HEK293 (cell line): ENCODE results near the gene RAC2.
A peak's percentile ranks its signal among the peaks of the same experiment; 100 is the strongest.

Source experiments
- CTCF ChIA-PET: fragments of 350-600 bp; formaldehyde crosslinking; extraction: SDS; loops from one replicate; lab custom pipeline; 2021; ENCODE audit warnings: antibody characterized with exemption; lab: Yijun Ruan, JAX
- POLR2A ChIA-PET: fragments of 300-600 bp; formaldehyde crosslinking; extraction: SDS; loops from one replicate; lab custom pipeline; 2020; ENCODE audit warnings: antibody characterized with exemption, inconsistent platforms; lab: Yijun Ruan, JAX
- H3K27ac ChIP-seq: fragments of 200-500 bp; sonication (Bioruptor generic); 2 replicates; pipeline ENCODE4 v1.5.1; 2014; ENCODE audit warnings: low read depth, low read length, control low read depth, inconsistent platforms; ENCODE audit errors: extremely low read depth
- H3K36me3 ChIP-seq, 2 experiments: fragments of 200-500 bp in 1 of 2; sonication (Bioruptor generic) in 1 of 2; 1 replicate in 1 of 2; 2 replicates in 1 of 2; pipeline ENCODE4 v1.5.1; 2014 to 2017; ENCODE audit warnings: inconsistent platforms in 2 of 2, low read length in 2 of 2; ENCODE audit not compliant: control insufficient read depth in 2 of 2, insufficient read depth in 1 of 2
- H3K4me1 ChIP-seq: fragments of 200-500 bp; sonication (Bioruptor generic); 2 replicates; pipeline ENCODE4 v1.5.1; 2014; ENCODE audit warnings: mild to moderate bottlenecking, low read length, inconsistent platforms; ENCODE audit not compliant: control insufficient read depth, insufficient read depth
- H3K4me3 ChIP-seq: 2 replicates; pipeline ENCODE4 v1.5.1; 2011; ENCODE audit warnings: low read depth, mild to moderate bottlenecking, control low read depth, low read length, moderate library complexity
- H3K9me3 ChIP-seq: fragments of 200-500 bp; sonication (Bioruptor generic); 2 replicates; pipeline ENCODE4 v1.5.1; 2014; ENCODE audit warnings: low read depth, low read length, inconsistent platforms; ENCODE audit not compliant: control insufficient read depth, insufficient read depth
- MZF1 ChIP-seq: fragments of 450-650 bp; formaldehyde crosslinking; IDR thresholded peaks from 2 replicates; pipeline ENCODE4 v1.5.1; 2017; ENCODE audit warnings: missing biosample characterization, missing genetic modification characterization, borderline replicate concordance
- PRDM2 ChIP-seq: fragments of 450-650 bp; formaldehyde crosslinking; IDR thresholded peaks from 2 replicates; pipeline ENCODE4 v1.5.1; 2016; ENCODE audit warnings: missing biosample characterization, missing genetic modification characterization, borderline replicate concordance
- RBAK ChIP-seq: fragments of 450-650 bp; formaldehyde crosslinking; IDR thresholded peaks from 2 replicates; pipeline ENCODE4 v1.5.1; 2016; ENCODE audit warnings: missing biosample characterization, missing genetic modification characterization
- SCRT2 ChIP-seq: fragments of 450-650 bp; formaldehyde crosslinking; IDR thresholded peaks from 2 replicates; pipeline ENCODE4 v1.5.1; 2016; ENCODE audit warnings: missing biosample characterization, missing genetic modification characterization
- TRIM28 ChIP-seq: IDR thresholded peaks from 2 replicates; pipeline ENCODE4 v1.6.1; 2011; ENCODE audit warnings: low read length, control low read depth, borderline replicate concordance
- ZBTB20 ChIP-seq: fragments of 450-650 bp; formaldehyde crosslinking; IDR thresholded peaks from 2 replicates; pipeline ENCODE4 v1.5.1; 2016; ENCODE audit warnings: missing biosample characterization, missing genetic modification characterization
- ZNF19 ChIP-seq: fragments of 450-650 bp; formaldehyde crosslinking; IDR thresholded peaks from 2 replicates; pipeline ENCODE4; 2016; ENCODE audit warnings: missing biosample characterization, missing genetic modification characterization, low read depth
- ZNF23 ChIP-seq: fragments of 450-650 bp; formaldehyde crosslinking; IDR thresholded peaks from 2 replicates; pipeline ENCODE4 v1.5.1; 2016; ENCODE audit warnings: missing biosample characterization, missing genetic modification characterization, borderline replicate concordance
- ZNF366 ChIP-seq: fragments of 450-650 bp; formaldehyde crosslinking; conservative IDR thresholded peaks from 2 replicates; pipeline ENCODE4 v1.5.1; 2016; ENCODE audit warnings: missing biosample characterization, missing genetic modification characterization
- ZNF513 ChIP-seq: fragments of 450-650 bp; IDR thresholded peaks from 2 replicates; pipeline ENCODE4 v1.5.1; 2018; ENCODE audit warnings: missing biosample characterization, missing genetic modification characterization
- ZNF514 ChIP-seq: fragments of 450-650 bp; formaldehyde crosslinking; IDR thresholded peaks from 2 replicates; pipeline ENCODE4 v1.5.1; 2016; ENCODE audit warnings: missing biosample characterization, missing genetic modification characterization
- ZNF585B ChIP-seq: fragments of 450-650 bp; formaldehyde crosslinking; IDR thresholded peaks from 2 replicates; pipeline ENCODE4 v1.5.1; 2016; ENCODE audit warnings: missing biosample characterization, missing genetic modification characterization
- ZNF624 ChIP-seq: fragments of 450-650 bp; formaldehyde crosslinking; IDR thresholded peaks from 2 replicates; pipeline ENCODE4 v1.5.1; 2017; ENCODE audit warnings: missing biosample characterization, missing genetic modification characterization
- ZNF664 ChIP-seq: fragments of 450-650 bp; formaldehyde crosslinking; IDR thresholded peaks from 2 replicates; pipeline ENCODE4 v1.5.1; 2016; ENCODE audit warnings: missing biosample characterization, missing genetic modification characterization
- ZNF701 ChIP-seq: fragments of 450-650 bp; formaldehyde crosslinking; IDR thresholded peaks from 2 replicates; pipeline ENCODE4 v1.5.1; 2016; ENCODE audit warnings: missing biosample characterization, missing genetic modification characterization
- ZNF76 ChIP-seq: fragments of 450-650 bp; formaldehyde crosslinking; IDR thresholded peaks from 2 replicates; pipeline ENCODE4; 2016; ENCODE audit warnings: low read depth, missing biosample characterization, missing genetic modification characterization, borderline replicate concordance
- ZNF777 ChIP-seq: fragments of 450-650 bp; formaldehyde crosslinking; IDR thresholded peaks from 2 replicates; pipeline ENCODE4 v1.5.1; 2017; ENCODE audit warnings: missing biosample characterization, missing genetic modification characterization, borderline replicate concordance
- ZNF792 ChIP-seq: fragments of 450-650 bp; formaldehyde crosslinking; IDR thresholded peaks from 2 replicates; pipeline ENCODE4 v1.5.1; 2016; ENCODE audit warnings: missing biosample characterization, missing genetic modification characterization

The RAC2 gene

GRCh38 chr22:37280718-37281117 lies 36.6 kb upstream of the RAC2 start:
- Histone ChIP-seq H3K4me3 (no peak overlapping the region), H3K9me3 (no peaks in the 10 kb centered on the region), H3K4me1 (no peaks in the 10 kb centered on the region), H3K27ac (no peak overlapping the region), H3K36me3 (no peaks in the 10 kb centered on the region)
- CTCF ChIA-PET: interaction anchor here (0.9 to 2.3 kb wide), 5 partner anchors 10 to 176 kb away, joined by 5 to 7 read pairs (median 5); no protein-coding TSS in a partner anchor
- TF ChIP-seq RBAK (tag by site-specific recombination) (peak; percentile 96), MZF1 (no peak)
- POLR2A ChIA-PET: no interaction called here

GRCh38 chr22:37279331-37280181 lies 35.5 kb upstream of the RAC2 start:
- no peaks in the 10 kb centered on the region for H3K9me3 ChIP-seq
- TF ChIP-seq ZNF777 (tag by site-specific recombination): no peak
- peak; percentile 56 for TF ChIP-seq SCRT2 (tag by site-specific recombination)
- ChIA-PET CTCF (interaction anchor here (0.6 to 1.2 kb wide), 3 partner anchors 178 to 375 kb away, joined by 3 to 5 read pairs (median 3); no protein-coding TSS in a partner anchor), POLR2A (no interaction called here)
- no peak overlapping the region for H3K27ac ChIP-seq
- H3K4me3 ChIP-seq: no peak overlapping the region
- H3K36me3 ChIP-seq: no peaks in the 10 kb centered on the region
- H3K4me1 ChIP-seq: no peaks in the 10 kb centered on the region

GRCh38 chr22:37278261-37278660 lies 34.2 kb upstream of the RAC2 start:
- ChIA-PET CTCF (interaction anchor here (1.4 to 2.3 kb wide), 2 partner anchors 17 to 38 kb away, joined by 7 to 10 read pairs; no protein-coding TSS in a partner anchor), POLR2A (no interaction called here)
- no peak overlapping the region for H3K4me3 ChIP-seq
- no peaks in the 10 kb centered on the region for H3K36me3 ChIP-seq
- no peak overlapping the region for H3K27ac ChIP-seq
- no peaks in the 10 kb centered on the region for H3K9me3 ChIP-seq
- no peaks in the 10 kb centered on the region for H3K4me1 ChIP-seq
- TF ChIP-seq ZNF19 (tag by site-specific recombination) (no peak), ZNF23 (no peak), ZNF624 (tag by site-specific recombination) (no peak), ZBTB20 (tag by site-specific recombination) (no peak), ZNF366 (tag by site-specific recombination) (no peak), ZNF664 (tag by site-specific recombination) (no peak), ZNF585B (no peak)

GRCh38 chr22:37277384-37277783 lies 33.3 kb upstream of the RAC2 start:
- POLR2A ChIA-PET: interaction anchor here (0.6 kb wide), 2 partner anchors 11 to 313 kb away, joined by 3 read pairs; no protein-coding TSS in a partner anchor
- H3K36me3 ChIP-seq: no peaks in the 10 kb centered on the region

GRCh38 chr22:37276776-37277175 lies 32.7 kb upstream of the RAC2 start:
- Histone ChIP-seq H3K4me3 (no peak overlapping the region), H3K4me1 (no peaks in the 10 kb centered on the region), H3K9me3 (no peaks in the 10 kb centered on the region), H3K36me3 (no peaks in the 10 kb centered on the region), H3K27ac (no peak overlapping the region)
- ChIA-PET CTCF (interaction anchor here (0.8 to 2.3 kb wide), 4 partner anchors 10 to 181 kb away, joined by 3 to 8 read pairs (median 6); no protein-coding TSS in a partner anchor), POLR2A (interaction anchor here (0.6 kb wide), 1 partner anchor 10 kb away, joined by 3 read pairs; no protein-coding TSS in a partner anchor)
- no peak for TF ChIP-seq ZNF513 (tag by site-specific recombination)
- no peak for TF ChIP-seq ZNF701 (tag by site-specific recombination)
- no peak for TF ChIP-seq RBAK (tag by site-specific recombination)
- no peak for TF ChIP-seq TRIM28
- no peak for TF ChIP-seq PRDM2 (tag by site-specific recombination)

More at GRCh38 chr22:37277384-37277783, 33.3 kb upstream of the RAC2 start:
- Histone ChIP-seq H3K9me3 (no peaks in the 10 kb centered on the region), H3K27ac (no peak overlapping the region), H3K4me3 (no peak overlapping the region), H3K4me1 (no peaks in the 10 kb centered on the region)
- TF ChIP-seq ZNF792 (tag by site-specific recombination): no peak
- no peak for TF ChIP-seq ZNF76 (tag by site-specific recombination)
- 0 out of 2 replicates have a peak, but pooled peaks have one; percentile 58 for TF ChIP-seq ZNF514 (tag by site-specific recombination)
- CTCF ChIA-PET: interaction anchor here (0.9 to 2.3 kb wide), 4 partner anchors 10 to 78 kb away, joined by 3 to 10 read pairs (median 6); no protein-coding TSS in a partner anchor
